NCI-H2081 treated with DMSO at 0.1 percent for 48 hours (cell line): ENCODE results near the gene NOVA2.

Experiments
- DNase-seq: peaks from one replicate; lab custom pipeline; 2025; lab: John Stamatoyannopoulos, UW

NOVA2 gene

GRCh38 chr19:45960595-45961235 lies 12.9 kb downstream of the NOVA2 start:
- DNase-seq = no peak

DNA sequence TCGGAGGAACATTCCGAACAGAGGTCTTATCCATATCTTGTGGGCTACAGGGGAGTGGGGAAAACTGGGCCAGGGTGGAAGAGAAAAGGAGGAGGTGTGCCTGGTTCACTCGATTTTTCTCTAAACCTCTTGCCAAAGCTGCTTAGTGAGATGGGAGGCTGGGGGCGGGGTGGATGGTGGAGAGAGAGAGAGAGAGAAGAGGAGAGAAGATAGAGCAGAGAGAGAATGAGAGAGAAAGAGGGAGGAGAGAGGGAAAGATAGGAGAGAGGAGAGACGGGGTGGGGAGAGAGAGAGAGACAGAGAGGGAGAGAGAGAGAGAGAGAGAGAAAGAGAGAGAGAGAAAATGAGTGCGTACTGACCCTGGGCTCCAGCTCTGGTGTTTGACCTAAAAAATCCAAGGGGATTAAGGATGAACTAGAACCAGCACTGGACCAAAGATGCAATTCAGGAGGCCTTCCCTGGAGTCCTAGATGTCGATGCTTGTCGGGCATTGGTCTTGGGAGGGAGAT lies 14.1 kb downstream of the NOVA2 start:
- DNase-seq = no peak

DNA sequence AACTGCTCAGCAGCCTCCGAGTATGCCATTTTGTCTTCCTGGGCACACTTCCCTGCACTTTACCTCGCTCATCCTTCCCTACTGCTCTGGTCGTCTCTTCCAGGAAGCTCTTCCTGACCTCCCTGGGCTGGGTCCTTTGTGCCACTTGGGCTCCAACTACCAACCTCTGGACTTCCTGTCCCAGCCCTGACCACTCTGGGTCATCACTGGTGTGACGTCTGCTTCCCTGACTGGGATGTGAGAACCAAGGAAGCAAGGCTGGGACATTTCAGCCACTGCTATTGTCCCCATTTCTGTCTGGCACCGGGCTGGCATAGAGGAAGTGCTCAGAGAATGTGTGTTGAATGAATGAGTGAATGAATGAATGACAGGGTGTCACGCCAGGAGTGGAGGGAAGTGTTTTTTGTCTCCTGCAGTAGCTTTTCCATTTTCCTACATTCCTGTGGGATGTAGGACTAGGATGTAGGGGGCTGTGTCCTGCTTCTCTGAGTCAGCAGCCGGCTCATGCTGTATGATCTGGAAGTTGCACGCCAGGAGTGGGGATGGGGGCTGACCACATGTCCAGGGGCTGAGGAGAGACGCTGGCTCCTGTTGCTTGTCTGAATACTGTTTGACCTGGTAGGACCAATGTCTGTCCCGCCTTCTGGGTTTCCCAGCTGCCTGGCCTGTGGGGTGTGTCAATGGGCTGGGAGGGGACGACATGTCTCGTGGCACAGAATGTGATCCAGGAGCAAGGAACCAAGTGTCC lies 14.7 kb downstream of the NOVA2 start:
- DNase-seq = no peak

- DNase-seq = no peak
Observed at GRCh38 chr19:45958320-45958719, 15.3 kb downstream of the NOVA2 start.

DNA sequence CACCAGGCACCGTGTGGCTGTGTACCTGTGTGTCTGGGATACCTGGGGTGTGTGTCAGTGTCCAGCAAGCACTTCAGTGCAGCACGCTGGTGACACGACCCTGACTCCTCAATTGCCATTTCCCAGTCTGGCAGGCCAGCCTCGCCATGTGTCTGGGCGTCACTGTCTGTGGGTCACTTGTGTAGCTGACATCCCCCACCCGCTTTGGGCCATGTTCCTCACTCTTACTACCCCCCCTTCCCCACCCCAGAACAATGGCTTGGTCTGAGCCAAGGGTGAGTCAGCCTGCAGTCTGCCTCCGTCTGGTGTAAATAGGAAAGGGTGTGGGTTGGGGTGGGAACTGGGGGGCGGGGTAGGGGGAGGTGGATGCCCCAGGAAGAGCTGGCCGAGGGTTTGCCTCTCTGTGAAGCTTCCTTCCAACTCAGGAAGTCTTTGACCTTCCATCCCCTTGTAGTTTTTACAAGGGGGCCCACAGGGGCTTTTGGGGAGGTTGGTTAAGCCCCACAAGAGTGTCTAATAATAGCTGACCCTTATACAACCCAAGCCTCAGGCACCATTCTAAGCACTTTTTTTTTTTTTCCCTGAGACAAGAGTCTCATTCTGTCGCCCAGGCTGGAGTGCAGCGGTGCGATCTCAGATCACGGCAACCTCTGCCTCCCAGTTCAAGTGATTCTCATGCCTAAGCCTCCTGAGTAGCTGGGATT lies 17.6 kb downstream of the NOVA2 start:
- no peak for DNase-seq

DNA sequence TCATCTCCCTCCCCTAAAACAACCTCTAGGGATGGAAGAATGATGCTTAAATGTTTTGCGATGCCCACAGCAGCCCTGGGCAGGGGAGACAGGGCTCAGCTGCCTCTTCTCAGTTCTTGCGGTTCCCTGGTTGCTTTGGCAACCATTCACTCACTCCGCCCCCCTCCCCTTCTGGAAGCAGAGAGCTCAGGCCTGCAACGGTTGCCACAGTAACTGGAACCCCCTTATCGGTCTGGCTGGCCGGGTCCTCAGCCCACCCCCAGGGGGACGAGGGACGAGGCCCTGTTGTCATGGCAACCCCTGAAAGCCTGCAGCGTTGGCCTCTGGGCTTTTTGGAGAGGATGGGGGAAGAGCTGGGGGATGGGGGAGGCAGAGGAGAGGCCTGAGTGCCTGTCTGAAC lies 19.5 kb downstream of the NOVA2 start:
- no peak for DNase-seq

GRCh38 chr19:45953676-45954075 lies 20.0 kb downstream of the NOVA2 start:
- no peak for DNase-seq

GRCh38 chr19:45952686-45953505 lies 20.8 kb downstream of the NOVA2 start:
- DNase-seq = no peak

- DNase-seq = no peak
Observed at GRCh38 chr19:45952341-45952685, 21.4 kb downstream of the NOVA2 start.

- DNase-seq = no peak
Observed at GRCh38 chr19:45947926-45948325, 25.7 kb downstream of the NOVA2 start.

- no peak for DNase-seq
Observed at GRCh38 chr19:45940515-45940805, 33.2 kb downstream of the NOVA2 start.

GRCh38 chr19:45939792-45940514 lies 33.7 kb downstream of the NOVA2 start:
- no peak for DNase-seq

GRCh38 chr19:45938733-45939319 lies 34.8 kb downstream of the NOVA2 start:
- DNase-seq = no peak

DNA sequence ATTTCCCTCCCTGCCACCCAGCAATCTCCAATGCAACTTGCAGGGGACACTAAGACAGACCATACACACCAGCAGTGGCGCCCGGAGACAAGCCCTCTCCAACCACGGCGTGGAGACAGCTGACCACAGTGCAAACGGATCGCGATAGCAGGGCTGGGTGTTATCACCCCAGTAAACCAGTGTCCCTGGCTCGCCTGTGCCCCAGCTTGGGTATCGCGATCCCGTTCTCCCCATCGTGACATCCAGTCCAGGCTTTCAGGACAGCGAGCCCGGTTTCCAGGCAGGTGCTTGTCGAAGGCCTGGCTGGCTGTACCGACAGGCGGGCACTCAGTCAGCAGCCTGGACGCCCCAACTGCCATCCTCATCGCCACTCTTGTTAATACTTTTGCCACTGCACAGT lies 38.4 kb downstream of the NOVA2 start:
- no peak for DNase-seq

GRCh38 chr19:45934551-45935230 lies 39.0 kb downstream of the NOVA2 start:
- DNase-seq = no peak

- DNase-seq = no peak
Observed at GRCh38 chr19:45933759-45934158, 39.9 kb downstream of the NOVA2 start.

DNA sequence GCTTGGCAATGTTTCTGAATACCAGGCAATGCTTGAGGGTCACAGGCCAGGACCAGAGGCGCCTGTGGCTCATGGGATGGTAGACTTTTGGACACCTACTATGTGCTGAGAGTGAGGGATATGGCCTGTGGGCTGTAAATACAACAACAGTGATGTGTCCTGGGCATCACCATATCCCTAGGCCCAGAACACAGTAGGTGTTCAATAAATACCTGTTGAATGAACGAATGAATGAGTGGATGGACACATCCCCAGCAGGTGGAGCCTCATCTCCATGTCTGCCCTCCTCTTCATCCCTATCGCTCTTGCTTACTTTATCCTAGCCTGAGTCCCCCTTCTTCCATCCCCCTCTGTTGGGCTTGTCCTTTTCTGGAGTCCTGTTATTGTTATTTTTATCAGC lies 42.6 kb downstream of the NOVA2 start:
- DNase-seq = no peak

DNA sequence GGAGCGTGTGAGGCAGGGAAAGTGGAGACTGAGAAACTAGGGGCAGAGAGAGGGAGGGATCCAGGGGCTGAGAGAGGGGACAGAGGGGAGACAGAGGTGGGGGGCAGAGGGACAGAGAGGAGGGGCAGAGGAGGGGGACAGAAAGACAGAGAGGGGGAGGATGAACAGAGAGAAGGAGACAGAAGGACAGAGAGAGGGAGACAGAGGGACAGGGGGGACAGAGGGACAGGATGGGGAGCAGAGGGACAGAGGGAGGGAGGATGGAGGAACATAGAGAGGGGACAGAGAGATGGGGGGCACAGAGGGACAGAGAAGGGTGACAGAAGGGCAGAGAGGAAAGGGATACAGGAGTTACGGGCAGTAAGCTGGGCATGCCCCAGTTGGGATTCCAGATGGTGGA lies 44.4 kb downstream of the NOVA2 start:
- DNase-seq = no peak

DNA sequence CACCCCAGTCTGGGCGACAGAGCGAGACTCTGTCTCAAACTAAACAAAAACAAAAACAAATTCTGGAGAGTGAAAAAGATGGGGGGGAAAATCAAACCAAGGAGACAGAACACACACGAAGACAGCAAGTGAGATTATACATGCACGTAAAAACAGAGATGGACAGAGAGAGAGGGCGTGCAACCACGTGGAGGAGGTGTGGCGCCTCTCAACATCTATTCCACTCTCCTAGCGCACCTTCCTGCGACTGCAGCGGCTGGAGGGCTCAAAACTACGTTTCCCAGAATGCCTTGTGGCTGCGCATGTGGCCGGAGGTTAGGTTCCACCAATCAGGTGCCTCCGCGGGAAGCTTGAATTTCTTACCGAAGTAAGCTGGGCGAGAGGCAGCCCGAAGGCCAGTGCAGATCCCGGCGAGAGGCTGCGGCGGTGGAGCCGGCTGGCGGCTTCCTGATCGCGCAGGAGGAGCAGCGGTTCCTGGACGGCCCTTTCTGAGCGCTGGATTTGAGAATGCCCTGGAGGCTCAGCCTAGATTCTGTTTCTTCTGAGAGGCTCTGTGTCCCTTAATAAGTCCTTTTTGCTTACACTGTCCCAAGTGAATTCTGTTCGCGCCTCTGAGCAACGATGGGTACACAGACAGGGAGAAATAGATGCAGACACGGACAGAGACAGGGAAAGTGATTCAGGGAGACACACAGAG lies 46.0 kb downstream of the NOVA2 start:
- DNase-seq = peak; percentile 74

DNA sequence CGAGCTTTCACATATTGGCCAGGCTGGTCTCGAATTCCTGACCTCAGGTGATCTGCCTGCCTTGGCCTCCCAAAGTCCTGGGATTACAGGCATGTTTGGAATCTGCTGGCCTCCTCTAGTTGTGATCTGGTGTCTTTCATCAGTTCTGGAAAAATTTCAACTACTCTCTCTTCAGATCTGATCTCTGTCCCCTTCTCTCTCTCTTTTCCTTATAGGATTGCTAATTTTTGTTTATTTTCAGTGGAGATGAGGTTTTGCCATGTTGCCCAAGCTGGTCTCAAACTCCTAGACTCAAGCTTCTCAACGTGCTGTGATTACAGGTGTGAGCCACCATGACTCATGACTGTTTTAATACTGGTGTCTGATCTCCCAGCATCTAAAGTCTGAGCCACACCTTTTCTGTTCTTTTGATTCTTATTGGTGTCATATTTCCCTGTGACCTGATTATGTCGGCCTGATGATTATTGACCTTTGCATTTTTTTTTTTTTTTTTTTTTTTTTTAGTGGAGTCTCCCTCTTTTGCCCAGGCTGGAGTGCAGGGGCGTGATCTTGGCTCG lies 48.7 kb downstream of the NOVA2 start:
- DNase-seq = no peak
